ENCODE data around the gene ZNF888. TPM values are rescaled to one million over a fixed set of nuclear protein-coding genes. Genes with fewer than 3 reads are reported as not detected.
"Not testable (repeated sequence)": the region's sequence is repeated elsewhere in the genome, so short reads cannot be mapped to it uniquely, and the experiment has no call there.

ZNF888 gene
- total RNA-seq, 1 donor from 2014 or later = 0.43 TPM

DNA sequence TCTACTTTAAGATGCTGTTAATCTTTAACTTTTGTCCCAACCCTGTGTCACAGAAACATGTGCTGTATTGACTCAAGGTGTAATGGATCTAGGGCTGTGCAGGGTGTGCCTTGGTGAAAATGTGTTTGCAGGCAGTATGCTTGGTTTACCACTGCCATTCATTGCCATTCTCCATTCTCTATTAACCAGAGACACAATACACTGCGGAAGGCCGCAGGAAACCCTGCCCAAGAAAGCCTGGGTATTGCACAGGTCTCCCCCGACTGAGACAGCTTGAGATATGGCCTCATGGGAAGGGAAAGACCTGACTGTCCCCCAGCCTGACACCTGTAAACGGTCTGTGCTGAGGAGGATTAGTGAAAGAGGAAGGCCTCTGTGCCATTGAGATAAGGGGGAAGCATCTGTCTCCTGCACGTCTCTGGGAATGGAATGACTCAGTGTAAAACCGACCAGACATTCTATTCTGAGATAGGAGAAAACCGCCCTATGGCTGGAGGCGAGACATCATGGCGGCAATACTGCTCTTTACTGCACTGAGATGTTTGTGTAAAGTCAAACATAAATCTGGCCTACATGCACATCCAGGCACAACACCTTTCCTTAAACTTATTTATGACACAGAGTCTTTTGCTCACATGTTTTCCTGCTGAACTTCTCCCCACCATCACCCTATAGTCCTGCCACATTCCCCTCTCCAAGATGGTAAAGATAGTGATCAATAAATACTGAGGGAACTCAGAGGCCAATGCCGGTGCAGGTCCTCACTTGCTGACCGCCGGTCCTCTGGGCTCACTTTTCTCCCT lies 13.1 kb upstream of the ZNF888 start:
- TF ChIP-seq, protein P1, sequence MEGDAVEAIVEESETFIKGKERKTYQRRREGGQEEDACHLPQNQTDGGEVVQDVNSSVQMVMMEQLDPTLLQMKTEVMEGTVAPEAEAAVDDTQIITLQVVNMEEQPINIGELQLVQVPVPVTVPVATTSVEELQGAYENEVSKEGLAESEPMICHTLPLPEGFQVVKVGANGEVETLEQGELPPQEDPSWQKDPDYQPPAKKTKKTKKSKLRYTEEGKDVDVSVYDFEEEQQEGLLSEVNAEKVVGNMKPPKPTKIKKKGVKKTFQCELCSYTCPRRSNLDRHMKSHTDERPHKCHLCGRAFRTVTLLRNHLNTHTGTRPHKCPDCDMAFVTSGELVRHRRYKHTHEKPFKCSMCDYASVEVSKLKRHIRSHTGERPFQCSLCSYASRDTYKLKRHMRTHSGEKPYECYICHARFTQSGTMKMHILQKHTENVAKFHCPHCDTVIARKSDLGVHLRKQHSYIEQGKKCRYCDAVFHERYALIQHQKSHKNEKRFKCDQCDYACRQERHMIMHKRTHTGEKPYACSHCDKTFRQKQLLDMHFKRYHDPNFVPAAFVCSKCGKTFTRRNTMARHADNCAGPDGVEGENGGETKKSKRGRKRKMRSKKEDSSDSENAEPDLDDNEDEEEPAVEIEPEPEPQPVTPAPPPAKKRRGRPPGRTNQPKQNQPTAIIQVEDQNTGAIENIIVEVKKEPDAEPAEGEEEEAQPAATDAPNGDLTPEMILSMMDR (IDR thresholded peaks at IDR 0.05) = no peak
- intact Hi-C loops (cut with DNase I) = no loop called here
- H3K4me3 ChIP-seq = no peak overlapping the region
- H3K9me3 ChIP-seq = no peaks in the 10 kb centered on the region
- no peaks in the 10 kb centered on the region for H3K4me1 ChIP-seq
- H3K27me3 ChIP-seq = no peaks in the 10 kb centered on the region
- H3K36me3 ChIP-seq = peaks cover 0 to 5% of the 10 kb centered on the region in 2 donors
- no peak for DNase-seq (ENCODE audit: low spot score in 2 of 2)
- no peak overlapping the region for H3K27ac ChIP-seq

DNA sequence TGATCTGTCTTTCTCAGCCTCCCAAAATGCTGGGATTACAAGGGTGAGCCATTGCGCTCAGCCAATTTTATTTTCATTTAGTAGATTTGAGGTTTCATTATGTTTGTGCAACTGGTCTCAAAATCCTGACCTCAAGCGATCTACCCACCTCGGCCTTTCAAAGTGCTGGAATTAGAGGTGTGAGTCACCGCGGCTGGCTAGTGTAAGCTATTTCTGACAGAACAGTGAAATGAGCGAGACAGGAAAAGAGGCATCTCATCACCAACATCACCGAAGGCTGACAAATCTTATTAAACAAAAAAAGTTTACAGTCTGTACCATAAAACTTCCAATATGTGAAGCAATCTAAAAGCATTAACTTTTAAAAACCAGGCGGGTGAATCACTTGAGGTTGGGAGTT lies 12.2 kb upstream of the ZNF888 start:
- intact Hi-C loops (cut with DNase I) = no loop called here
- TF ChIP-seq, protein P1 (IDR thresholded peaks at IDR 0.05) = no peak
- no peak overlapping the region for H3K27ac ChIP-seq

DNA sequence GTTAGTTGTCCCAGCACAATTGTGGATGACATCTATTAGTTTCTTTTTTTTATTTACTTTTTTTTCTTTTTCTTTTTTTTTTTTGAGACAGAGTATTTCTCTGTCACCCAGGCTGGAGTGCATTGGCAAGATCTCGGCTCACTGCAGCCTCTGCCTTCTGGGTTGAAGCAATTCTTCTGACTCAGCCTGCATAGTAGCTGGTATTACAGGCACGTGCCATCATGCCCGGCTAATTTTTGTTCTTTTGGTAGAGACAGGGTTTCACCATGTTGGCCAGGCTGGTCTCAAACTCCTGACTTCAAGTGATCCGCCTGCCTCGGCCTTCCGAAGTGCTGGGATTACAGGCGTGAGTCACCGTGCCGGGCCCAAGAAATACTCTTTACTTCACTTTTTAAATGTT lies 1.4 kb upstream of the ZNF888 start:
- H3K27me3 ChIP-seq; intact Hi-C loops (cut with DNase I); H3K36me3 ChIP-seq; DNase-seq (ENCODE audit: low spot score in 2 of 2); H3K9me3 ChIP-seq; H3K4me1 ChIP-seq: not testable (repeated sequence)
- H3K27ac ChIP-seq = peak overlapping the region; percentile 88 to 91
- H3K4me3 ChIP-seq = peak overlapping the region in 1 of 2 donors; percentile 83

More for the DNA sequence above, 12.2 kb upstream of the ZNF888 start:
- Histone ChIP-seq H3K4me1 (no peaks in the 10 kb centered on the region), H3K36me3 (peaks cover 0 to 5% of the 10 kb centered on the region in 2 donors), H3K9me3 (no peaks in the 10 kb centered on the region), H3K4me3 (no peak overlapping the region), H3K27me3 (no peaks in the 10 kb centered on the region)
- no peak for DNase-seq (ENCODE audit: low spot score in 2 of 2)

DNA sequence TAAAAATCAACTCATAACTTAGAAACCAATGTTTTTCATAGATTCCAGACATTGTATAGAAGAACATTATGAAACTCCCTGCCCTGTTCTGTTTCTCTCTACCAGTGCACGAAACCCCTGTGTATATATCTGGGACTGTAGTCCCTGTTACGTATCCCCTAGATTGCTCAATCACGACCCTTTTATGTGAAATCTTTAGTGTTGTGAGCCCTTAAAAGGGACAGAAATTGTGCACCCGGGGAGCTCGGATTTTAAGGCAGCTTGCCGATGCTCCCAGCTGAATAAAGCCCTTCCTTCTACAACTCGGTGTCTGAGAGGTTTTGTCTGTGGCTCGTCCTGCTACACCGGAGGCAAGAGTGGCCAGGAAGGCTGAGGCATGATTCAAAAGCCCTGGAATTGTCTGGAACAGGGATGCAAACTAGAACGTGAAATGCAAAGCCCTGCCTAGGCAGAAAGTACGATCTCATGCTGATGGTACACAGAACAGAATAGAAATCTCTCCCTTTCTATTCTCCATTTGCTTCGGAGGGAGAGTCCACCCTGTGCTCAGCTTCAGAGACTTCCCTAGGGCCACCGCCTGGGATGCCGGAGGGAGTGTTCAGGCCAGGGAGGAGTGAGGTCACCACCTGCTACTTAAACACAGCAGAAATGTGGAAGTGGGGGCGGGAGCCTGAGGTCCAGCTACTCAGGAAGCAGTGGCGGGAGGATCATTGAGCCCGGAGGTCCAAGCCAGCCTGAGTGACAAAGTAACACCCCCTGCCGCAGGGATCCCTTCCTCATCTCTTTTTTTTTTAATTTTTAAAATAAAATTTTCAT lies 758 bp upstream of the ZNF888 start:
- peak overlapping the region; percentile 79 to 83 for H3K4me3 ChIP-seq
- peaks cover 7% of the 10 kb centered on the region in 2 donors for H3K36me3 ChIP-seq
- DNase-seq (ENCODE audit: low spot score in 2 of 2) = peak; percentile 42 to 80
- no peaks in the 10 kb centered on the region for H3K27me3 ChIP-seq
- peak overlapping the region; percentile 88 to 91 for H3K27ac ChIP-seq
- peaks cover 0 to 8% of the 10 kb centered on the region in 2 donors for H3K4me1 ChIP-seq
- TF ChIP-seq, protein P1 (IDR thresholded peaks at IDR 0.05) = no peak
- no peaks in the 10 kb centered on the region for H3K9me3 ChIP-seq
- intact Hi-C loops (cut with DNase I) = loop anchor here (1.0 kb wide), 6 partner anchors 18 to 189 kb away; partner anchors contain the start of genes ZNF160, ZNF320 and ZNF611

DNA sequence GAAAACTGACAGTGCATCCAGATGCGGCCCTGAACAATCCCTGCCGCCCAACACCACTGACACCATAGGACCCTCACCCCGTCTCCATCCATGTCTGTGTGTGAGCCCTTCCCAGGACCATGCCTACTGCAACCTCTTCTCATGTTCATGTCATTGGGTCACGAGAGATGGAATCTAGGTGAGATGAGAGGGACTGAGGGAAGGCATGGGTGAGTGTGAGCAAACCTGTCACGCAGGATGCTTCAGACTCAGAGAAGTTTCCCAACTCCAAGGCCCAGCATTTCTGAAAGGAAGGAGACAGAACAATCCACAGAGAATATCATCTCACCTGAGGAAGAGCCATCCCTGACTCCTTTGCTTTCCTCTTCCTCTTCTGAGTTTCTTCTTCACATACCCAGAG lies 5.7 kb downstream of the ZNF888 start:
- DNase-seq (ENCODE audit: low spot score in 2 of 2) = no peak
- Histone ChIP-seq H3K36me3 (peaks cover 6 to 24% of the 10 kb centered on the region in 2 donors), H3K4me1 (no peaks in the 10 kb centered on the region), H3K27ac (no peak overlapping the region), H3K9me3 (no peaks in the 10 kb centered on the region), H3K4me3 (no peak overlapping the region), H3K27me3 (no peaks in the 10 kb centered on the region)
- intact Hi-C loops (cut with DNase I) = no loop called here
- TF ChIP-seq, protein P1 (IDR thresholded peaks at IDR 0.05) = no peak

DNA sequence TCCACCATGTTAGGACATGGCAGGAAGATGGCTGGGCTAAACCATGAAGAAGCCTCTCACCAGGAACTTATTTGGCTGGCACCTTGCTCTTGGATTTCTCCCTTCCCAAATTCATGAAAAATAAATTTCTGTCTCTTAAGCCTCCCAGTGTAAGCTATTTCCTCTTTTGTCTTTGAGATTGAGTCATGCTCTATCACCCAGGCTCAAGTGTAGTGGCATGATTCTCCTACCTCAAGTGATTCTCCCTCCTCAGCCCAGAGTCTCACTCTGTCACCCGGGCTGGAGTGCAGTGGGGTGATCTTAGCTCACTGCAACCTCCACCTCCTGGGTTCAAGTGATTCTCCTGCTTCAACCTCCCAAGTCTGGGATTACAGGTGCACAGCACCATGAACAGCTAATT lies 12.6 kb downstream of the ZNF888 start:
- TF ChIP-seq, protein P1 (IDR thresholded peaks at IDR 0.05) = no peak

DNA sequence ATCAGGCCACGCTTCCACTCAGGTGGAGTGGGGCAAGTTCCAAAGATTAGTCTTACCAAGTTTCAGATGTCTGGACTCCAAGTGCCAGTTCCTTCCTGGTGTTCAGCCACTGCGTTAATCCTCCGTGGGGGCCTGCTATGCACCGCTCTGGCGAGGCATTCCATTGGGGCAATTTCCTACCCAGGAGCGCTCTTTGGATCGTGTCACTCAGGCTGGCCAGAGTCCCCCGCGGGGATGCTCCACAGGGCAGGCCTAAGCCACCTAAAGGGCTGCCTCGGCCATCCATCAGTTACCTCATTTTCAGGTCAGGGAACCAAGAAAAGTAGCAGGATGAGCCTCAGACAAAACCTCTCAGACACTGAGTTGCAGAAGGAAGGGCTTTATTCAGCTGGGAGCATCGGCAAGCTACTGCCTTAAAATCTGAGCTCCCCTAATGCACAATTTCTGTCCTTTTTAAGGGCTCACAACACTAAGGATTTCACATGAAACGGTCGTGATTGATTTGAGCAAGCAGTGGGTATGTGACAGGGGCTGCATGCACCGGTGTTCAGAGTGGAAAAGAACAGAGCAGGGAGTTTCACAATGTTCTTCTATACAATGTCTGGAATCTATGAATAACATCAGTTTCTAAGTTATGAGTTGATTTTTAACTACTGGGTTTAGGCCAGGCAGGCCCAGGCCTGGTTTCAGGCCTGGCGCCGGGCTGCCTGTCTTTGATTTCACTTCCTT lies 19.0 kb downstream of the ZNF888 start:
- H3K4me1 ChIP-seq; H3K27me3 ChIP-seq; DNase-seq (ENCODE audit: low spot score in 2 of 2); H3K27ac ChIP-seq; H3K4me3 ChIP-seq; intact Hi-C loops (cut with DNase I): not testable (repeated sequence)
- H3K36me3 ChIP-seq = peaks cover 19 to 24% of the 10 kb centered on the region in 2 donors
- H3K9me3 ChIP-seq = peaks cover 0 to 16% of the 10 kb centered on the region in 2 donors

More for the DNA sequence above, 12.6 kb downstream of the ZNF888 start:
- no peaks in the 10 kb centered on the region for H3K27me3 ChIP-seq
- DNase-seq (ENCODE audit: low spot score in 2 of 2) = no peak
- H3K27ac ChIP-seq = no peak overlapping the region
- peaks cover 0 to 27% of the 10 kb centered on the region in 2 donors for H3K9me3 ChIP-seq
- intact Hi-C loops (cut with DNase I) = no loop called here
- no peaks in the 10 kb centered on the region for H3K4me1 ChIP-seq
- peaks cover 41 to 47% of the 10 kb centered on the region in 2 donors for H3K36me3 ChIP-seq
- no peak overlapping the region for H3K4me3 ChIP-seq

Measured in ascending aorta (tissue), 2 donors.